Hepatocyte (in vitro differentiated cells): Measurements from ENCODE around the gene TBC1D7. TPM values are rescaled to one million over a fixed set of nuclear protein-coding genes. Genes with fewer than 3 reads are reported as not detected.

Source experiments
- DNase-seq: peaks from one replicate; pipeline ENCODE4 v3.0.0-alpha.2; 2016; ENCODE audit warnings: low spot score
- H2AFZ ChIP-seq: fragments of 200-600 bp; sonication (generic); 2 replicates; pipeline ENCODE4 v1.6.0; 2016; ENCODE audit warnings: antibody characterized with exemption, mild to moderate bottlenecking
- H3K27ac ChIP-seq: fragments of 200-600 bp; sonication (generic); 2 replicates; pipeline ENCODE4 v1.5.1; 2016; ENCODE audit warnings: mild to moderate bottlenecking
- H3K27me3 ChIP-seq: fragments of 200-600 bp; sonication (generic); 2 replicates; pipeline ENCODE4 v1.6.1; 2016
- H3K36me3 ChIP-seq: fragments of 200-600 bp; sonication (generic); replicated peaks from 2 replicates; pipeline ENCODE4 v1.5.1; 2016; ENCODE audit warnings: low read depth; ENCODE audit not compliant: insufficient read depth
- H3K4me1 ChIP-seq: fragments of 200-600 bp; sonication (generic); 2 replicates; pipeline ENCODE4 v1.5.1; 2016; ENCODE audit warnings: mild to moderate bottlenecking, moderate library complexity; ENCODE audit not compliant: insufficient read depth
- H3K4me2 ChIP-seq: fragments of 200-600 bp; sonication (generic); 2 replicates; pipeline ENCODE4 v1.6.0; 2016
- H3K4me3 ChIP-seq: fragments of 200-600 bp; sonication (generic); 2 replicates; pipeline ENCODE4 v1.5.1; 2016; ENCODE audit warnings: mild to moderate bottlenecking
- H3K79me2 ChIP-seq: fragments of 200-600 bp; sonication (generic); 2 replicates; pipeline ENCODE4 v1.6.0; 2017; ENCODE audit warnings: mild to moderate bottlenecking
- H3K9me2 ChIP-seq: fragments of 200-600 bp; sonication (generic); replicated peaks from 2 replicates; pipeline ENCODE4 v1.6.0; 2017; ENCODE audit warnings: mild to moderate bottlenecking; ENCODE audit not compliant: insufficient read depth
- H3K9me3 ChIP-seq: fragments of 200-600 bp; sonication (generic); 2 replicates; pipeline ENCODE4 v1.5.1; 2016; ENCODE audit warnings: low read depth, mild to moderate bottlenecking
- H4K20me1 ChIP-seq: fragments of 200-600 bp; sonication (generic); 2 replicates; pipeline ENCODE4 v1.6.0; 2016; ENCODE audit warnings: mild to moderate bottlenecking; ENCODE audit not compliant: insufficient read depth, poor library complexity, severe bottlenecking
- EZH2 ChIP-seq: fragments of 200-600 bp; sonication (generic); IDR thresholded peaks from 2 replicates; pipeline ENCODE4 v1.6.1; 2016; ENCODE audit warnings: antibody characterized with exemption, mild to moderate bottlenecking, borderline replicate concordance
- EZH2phosphoT487 ChIP-seq: fragments of 200-600 bp; sonication (generic); IDR thresholded peaks from one replicate; pipeline ENCODE4 v1.6.1; 2018; ENCODE audit warnings: antibody characterized with exemption, mild to moderate bottlenecking, low read depth, moderate library complexity; ENCODE audit not compliant: unreplicated experiment, severe bottlenecking
- WGBS: methylation state at CpG from one replicate; pipeline ENCODE4 v1.1.6; 2016; ENCODE audit warnings: low lambda C conversion rate; ENCODE audit errors: missing lambda C conversion rate; 5-methylcytosine and 5-hydroxymethylcytosine counted together
- polyA plus RNA-seq: library from polyadenylated mRNA; unstranded; fragments of >200 nt; fragmentation: Nextera tagmentation; extraction: Ambion mirVana; gene quantifications from 2 replicates; pipeline ENCODE4 v1.2.1, GENCODE V29; 2016
- total RNA-seq: library from RNA; depleted of rRNA; stranded (reverse); fragments of >200 nt; gene quantifications from 2 replicates; pipeline ENCODE4 v1.2.3, GENCODE V29; 2014
- TF ChIP-seq, protein P1 (sequence below): fragments of 200-600 bp; sonication (generic); IDR thresholded peaks from 2 replicates; pipeline ENCODE4 v1.5.1; 2016; ENCODE audit warnings: antibody characterized with exemption, mild to moderate bottlenecking; ENCODE audit not compliant: poor library complexity

Gene TBC1D7
- total and polyA plus RNA-seq, 2 experiments from 2014 or later: 15.5 to 28.3 TPM

DNA sequence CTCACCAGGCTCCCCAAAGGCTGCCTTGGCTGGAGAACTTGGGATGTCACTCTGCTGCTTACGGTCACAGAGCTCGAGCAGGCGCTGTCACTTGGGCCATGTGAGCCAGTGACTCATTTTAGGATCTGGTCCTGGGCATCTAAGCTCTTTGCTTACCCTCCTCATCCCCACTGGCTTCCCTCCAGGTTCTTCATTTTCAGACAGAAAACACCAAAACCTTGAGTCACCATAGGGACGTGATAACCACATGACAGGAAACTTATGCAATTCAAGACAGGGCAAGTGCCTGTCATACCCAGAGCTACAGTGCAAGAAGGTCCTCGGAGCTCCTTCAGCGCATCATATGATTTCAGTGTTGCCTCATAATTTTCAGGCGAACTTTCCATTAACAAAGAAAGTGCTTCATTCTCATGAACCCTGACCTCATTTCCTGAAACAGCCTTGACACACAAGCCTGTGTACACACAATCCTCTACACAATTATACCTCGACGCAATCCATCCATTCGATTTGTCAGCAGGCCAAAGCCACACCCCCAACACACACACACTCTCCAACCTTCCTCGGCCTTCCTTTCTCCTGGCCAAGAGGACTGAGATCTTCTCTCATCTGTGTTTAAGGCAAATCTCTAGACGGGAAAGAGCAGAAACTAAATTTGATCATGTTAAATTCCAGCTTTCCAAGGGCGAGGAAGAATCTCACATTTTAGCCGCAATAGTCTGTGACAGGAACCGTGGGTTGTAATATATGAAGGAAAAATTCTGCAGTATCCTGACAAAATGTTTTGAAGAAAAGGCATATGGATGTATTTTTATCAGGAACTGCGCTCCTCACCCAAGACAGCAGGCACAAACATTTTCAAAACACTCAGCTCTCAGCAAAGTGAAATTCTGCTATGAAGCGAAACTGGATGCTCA is 25.3 kb downstream of the TBC1D7 start:
- Histone ChIP-seq H3K27ac (peak overlapping the region; percentile 74), H3K4me2 (peak overlapping the region; percentile 11), H3K9me3 (no peaks in the 10 kb centered on the region), H3K36me3 (no peaks in the 10 kb centered on the region), H3K4me1 (no peaks in the 10 kb centered on the region), H2AFZ (no peak overlapping the region), H3K4me3 (no peak overlapping the region), H4K20me1 (no peaks in the 10 kb centered on the region), H3K27me3 (no peaks in the 10 kb centered on the region), H3K79me2 (no peaks in the 10 kb centered on the region), H3K9me2 (no peaks in the 10 kb centered on the region)
- DNase-seq: peak; percentile 68
- TF ChIP-seq EZH2phosphoT487: no peak
- TF ChIP-seq, protein P1, sequence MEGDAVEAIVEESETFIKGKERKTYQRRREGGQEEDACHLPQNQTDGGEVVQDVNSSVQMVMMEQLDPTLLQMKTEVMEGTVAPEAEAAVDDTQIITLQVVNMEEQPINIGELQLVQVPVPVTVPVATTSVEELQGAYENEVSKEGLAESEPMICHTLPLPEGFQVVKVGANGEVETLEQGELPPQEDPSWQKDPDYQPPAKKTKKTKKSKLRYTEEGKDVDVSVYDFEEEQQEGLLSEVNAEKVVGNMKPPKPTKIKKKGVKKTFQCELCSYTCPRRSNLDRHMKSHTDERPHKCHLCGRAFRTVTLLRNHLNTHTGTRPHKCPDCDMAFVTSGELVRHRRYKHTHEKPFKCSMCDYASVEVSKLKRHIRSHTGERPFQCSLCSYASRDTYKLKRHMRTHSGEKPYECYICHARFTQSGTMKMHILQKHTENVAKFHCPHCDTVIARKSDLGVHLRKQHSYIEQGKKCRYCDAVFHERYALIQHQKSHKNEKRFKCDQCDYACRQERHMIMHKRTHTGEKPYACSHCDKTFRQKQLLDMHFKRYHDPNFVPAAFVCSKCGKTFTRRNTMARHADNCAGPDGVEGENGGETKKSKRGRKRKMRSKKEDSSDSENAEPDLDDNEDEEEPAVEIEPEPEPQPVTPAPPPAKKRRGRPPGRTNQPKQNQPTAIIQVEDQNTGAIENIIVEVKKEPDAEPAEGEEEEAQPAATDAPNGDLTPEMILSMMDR: no peak
- no peak for TF ChIP-seq EZH2
- 79% methylated on average over 17 of the region's 17 CpGs for WGBS

DNA sequence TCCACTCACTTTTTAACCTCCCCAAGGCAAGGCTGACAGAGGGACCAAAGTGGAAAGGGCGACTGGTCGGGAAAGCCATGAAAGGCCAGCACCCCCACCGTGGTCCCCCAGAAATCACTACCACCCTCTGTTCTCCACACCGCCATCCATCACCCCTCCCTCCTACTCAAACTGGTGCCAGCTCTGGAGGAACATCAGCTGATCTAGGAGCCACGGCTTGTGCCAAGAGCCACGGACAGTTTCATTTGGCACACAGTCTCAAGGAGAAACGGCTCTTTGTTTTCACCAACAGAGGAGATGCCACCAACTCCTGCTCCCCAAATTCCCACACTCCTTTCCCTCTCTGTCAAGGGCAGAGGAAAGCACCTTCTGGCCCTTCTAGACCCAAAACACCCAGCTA is 26.0 kb downstream of the TBC1D7 start:
- no peaks in the 10 kb centered on the region for H3K36me3 ChIP-seq
- H3K9me2 ChIP-seq: no peaks in the 10 kb centered on the region
- H3K4me3 ChIP-seq: no peak overlapping the region
- TF ChIP-seq EZH2 (no peak), EZH2phosphoT487 (no peak)
- TF ChIP-seq, protein P1: no peak
- no peak for DNase-seq
- no peaks in the 10 kb centered on the region for H4K20me1 ChIP-seq
- no peaks in the 10 kb centered on the region for H3K79me2 ChIP-seq
- H3K4me1 ChIP-seq: no peaks in the 10 kb centered on the region
- 98% methylated on average over 7 of the region's 7 CpGs for WGBS
- no peak overlapping the region for H2AFZ ChIP-seq
- H3K27ac ChIP-seq: peak overlapping the region; percentile 74
- H3K4me2 ChIP-seq: no peak overlapping the region
- H3K27me3 ChIP-seq: no peaks in the 10 kb centered on the region
- no peaks in the 10 kb centered on the region for H3K9me3 ChIP-seq

DNA sequence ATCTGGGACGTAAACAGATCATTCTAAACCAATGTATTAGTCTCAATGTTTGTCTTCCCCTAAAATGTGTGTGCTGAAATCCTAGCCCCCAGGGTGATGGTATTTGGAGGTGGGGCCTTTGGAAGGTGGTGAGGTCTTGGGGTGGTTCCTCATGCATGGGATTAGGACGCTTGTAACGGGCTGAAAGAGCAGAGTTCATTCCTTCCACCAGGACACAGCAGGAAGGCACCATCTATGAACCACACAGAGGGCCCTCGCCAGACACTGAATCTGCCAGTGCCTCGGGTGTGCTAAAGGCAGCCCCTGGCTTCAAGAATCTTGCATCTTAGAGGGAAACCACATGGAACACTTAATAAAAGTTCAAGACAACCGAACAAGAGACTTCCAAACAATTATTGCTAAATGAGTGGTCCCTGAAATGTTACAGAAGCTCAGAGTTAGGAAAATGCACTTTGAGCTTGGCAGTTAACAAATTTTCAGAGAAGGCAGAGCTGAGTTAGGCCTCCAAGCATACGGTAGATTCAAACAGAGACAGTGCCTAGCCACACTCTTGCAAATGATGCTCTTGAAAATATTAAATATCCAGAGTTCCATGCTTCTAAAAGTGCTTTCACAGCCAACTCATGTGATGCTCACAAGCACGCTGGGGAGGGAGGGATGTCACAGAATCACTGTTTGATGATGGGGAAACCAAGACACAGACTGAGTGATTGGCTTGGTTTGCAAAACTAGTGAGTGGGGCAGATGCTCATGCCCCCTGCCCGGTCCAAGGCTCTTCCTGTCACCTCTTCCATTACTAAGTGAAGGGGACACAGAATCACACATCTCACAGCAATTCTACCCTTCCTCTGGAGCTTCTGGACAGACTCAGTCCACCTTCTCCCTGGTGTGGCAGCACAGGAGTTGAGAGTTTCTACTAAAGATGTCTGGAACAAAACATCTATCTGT is 27.4 kb downstream of the TBC1D7 start:
- Histone ChIP-seq H3K36me3 (no peaks in the 10 kb centered on the region), H3K9me3 (no peaks in the 10 kb centered on the region), H3K4me1 (no peaks in the 10 kb centered on the region), H4K20me1 (no peaks in the 10 kb centered on the region), H3K79me2 (no peaks in the 10 kb centered on the region), H3K9me2 (no peaks in the 10 kb centered on the region), H3K27ac (no peak overlapping the region), H3K4me3 (no peak overlapping the region), H3K27me3 (no peaks in the 10 kb centered on the region), H3K4me2 (no peak overlapping the region), H2AFZ (no peak overlapping the region)
- 83% methylated on average over 9 of the region's 9 CpGs for WGBS
- no peak for DNase-seq
- TF ChIP-seq, protein P1: no peak
- TF ChIP-seq EZH2 (no peak), EZH2phosphoT487 (no peak)
